Right lobe of liver (tissue), 4 donors: Measurements from ENCODE around the gene USP40.

ENCODE experiments used
- CTCF ChIP-seq, 4 donors: fragments of 200-600 bp in 3 of 4; fragments of 450-650 bp in 1 of 4; IDR thresholded peaks; one replicate each; pipeline versions ENCODE4 v1.5.1 to v1.8.0; 2016 to 2022; ENCODE audit warnings: antibody characterized with exemption in 4 of 4, mild to moderate bottlenecking in 2 of 4
- POLR2A ChIP-seq: fragments of 450-650 bp; IDR thresholded peaks from one replicate; pipeline ENCODE4 v1.6.1; 2017; ENCODE audit warnings: antibody characterized with exemption, mild to moderate bottlenecking
- donor health status: DM: no; HTN: no; CAD: no.
- donor health status: DM: no; HTN: no; CAD: no.
- donor health status: DM: no; HTN: yes; CAD: no.

GRCh38 chr2:233464056-233464455, 102.5 kb downstream of the USP40 start:
- TF ChIP-seq POLR2A: no peak
- TF ChIP-seq CTCF (IDR thresholded peaks at IDR 0.05): no peak
